OCI-LY3 (cell line): ENCODE results near the gene ARL13B.
A peak's percentile ranks its signal among the peaks of the same experiment; 100 is the strongest.

Source experiments
- H2AFZ ChIP-seq: fragments of 200-600, 300-600 bp; shearing (Covaris generic); 2 replicates; pipeline ENCODE4 v1.6.0; 2014; ENCODE audit warnings: antibody characterized with exemption, low read depth, low read length
- H3K27ac ChIP-seq: fragments of 200-600, 300-600 bp; sonication (generic); 2 replicates; pipeline ENCODE4 v1.5.1; 2014; ENCODE audit warnings: mild to moderate bottlenecking, low read length, moderate library complexity, mixed read lengths
- H3K27me3 ChIP-seq: fragments of 200-600, 300-600 bp; sonication (generic); 2 replicates; pipeline ENCODE4 v1.6.1; 2014; ENCODE audit warnings: low read depth, low read length, mixed read lengths
- H3K36me3 ChIP-seq: fragments of 200-600, 300-600 bp; sonication (generic); replicated peaks from 2 replicates; pipeline ENCODE3; 2014; ENCODE audit warnings: low read depth, low read length, mixed read lengths
- H3K4me1 ChIP-seq: fragments of 300-600, 200-600 bp; sonication (generic); 2 replicates; pipeline ENCODE4 v1.6.1; 2014; ENCODE audit warnings: low read length, mixed read lengths
- H3K4me2 ChIP-seq: fragments of 200-600, 300-600 bp; sonication (generic); 2 replicates; pipeline ENCODE4 v1.6.1; 2014; ENCODE audit warnings: low read length, mixed read lengths
- H3K4me3 ChIP-seq: fragments of 300-600, 200-600 bp; sonication (generic); 2 replicates; pipeline ENCODE4 v1.5.1; 2014; ENCODE audit warnings: antibody characterized with exemption, mild to moderate bottlenecking, low read length, moderate library complexity
- H3K79me2 ChIP-seq: fragments of 300-600, 200-600 bp; shearing (Covaris generic); 2 replicates; pipeline ENCODE4 v1.6.1; 2014; ENCODE audit warnings: mild to moderate bottlenecking, low read length, mixed read lengths
- H3K9ac ChIP-seq: fragments of 300-600, 200-600 bp; shearing (Covaris generic); 2 replicates; pipeline ENCODE4 v1.6.0; 2014; ENCODE audit warnings: mild to moderate bottlenecking, low read length, moderate library complexity
- H3K9me3 ChIP-seq: fragments of 200-600, 300-600 bp; shearing (Covaris generic); 2 replicates; pipeline ENCODE4 v1.6.1; 2014; ENCODE audit warnings: low read length, mixed read lengths; ENCODE audit not compliant: insufficient read depth
- H4K20me1 ChIP-seq: fragments of 200-600, 300-600 bp; sonication (generic); 2 replicates; pipeline ENCODE4 v1.6.1; 2016; ENCODE audit warnings: low read length, mixed read lengths; ENCODE audit not compliant: insufficient read depth
- CTCF ChIP-seq: fragments of 200-600, 300-600 bp; sonication (generic); IDR thresholded peaks from 2 replicates; pipeline ENCODE4 v1.5.1; 2014; ENCODE audit warnings: antibody characterized with exemption, low read length, low read depth
- EZH2phosphoT487 ChIP-seq: fragments of 200-600 bp; shearing (Covaris generic); IDR thresholded peaks from 2 replicates; pipeline ENCODE4 v1.6.1; 2018; ENCODE audit warnings: antibody characterized with exemption, mixed run types, low read depth

Gene ARL13B

GRCh38 chr3:94066506-94067500, 86.8 kb downstream of the ARL13B start:
- TF ChIP-seq CTCF (no peak), EZH2phosphoT487 (no peak)
- peaks cover 52% of the 10 kb centered on the region for H3K4me1 ChIP-seq
- H3K4me2 ChIP-seq = no peak overlapping the region
- peaks cover 8% of the 10 kb centered on the region for H3K36me3 ChIP-seq
- H3K9ac ChIP-seq = no peak overlapping the region
- no peak overlapping the region for H2AFZ ChIP-seq
- peaks cover 33% of the 10 kb centered on the region for H3K79me2 ChIP-seq
- H3K9me3 ChIP-seq = no peaks in the 10 kb centered on the region
- no peaks in the 10 kb centered on the region for H4K20me1 ChIP-seq
- H3K4me3 ChIP-seq = no peak overlapping the region
- no peaks in the 10 kb centered on the region for H3K27me3 ChIP-seq
- no peak overlapping the region for H3K27ac ChIP-seq

GRCh38 chr3:94069194-94069813, 89.3 kb downstream of the ARL13B start:
- H3K9ac ChIP-seq = no peak overlapping the region

GRCh38 chr3:94070341-94070911, 90.5 kb downstream of the ARL13B start:
- Histone ChIP-seq H3K9me3 (no peaks in the 10 kb centered on the region), H3K27ac (peak overlapping the region; percentile 93), H3K4me2 (peak overlapping the region; percentile 88), H3K4me1 (peaks cover 52% of the 10 kb centered on the region), H3K36me3 (peaks cover 12% of the 10 kb centered on the region), H3K79me2 (peaks cover 13% of the 10 kb centered on the region), H3K4me3 (peak overlapping the region; percentile 65), H4K20me1 (no peaks in the 10 kb centered on the region), H3K9ac (peak overlapping the region; percentile 49; the same call in 1 of the 2 replicates), H2AFZ (no peak overlapping the region), H3K27me3 (no peaks in the 10 kb centered on the region)
- TF ChIP-seq CTCF = no peak
- no peak for TF ChIP-seq EZH2phosphoT487

More at GRCh38 chr3:94069194-94069813, 89.3 kb downstream of the ARL13B start:
- H2AFZ ChIP-seq = no peak overlapping the region
- H3K4me1 ChIP-seq = peaks cover 52% of the 10 kb centered on the region
- H4K20me1 ChIP-seq = no peaks in the 10 kb centered on the region
- no peak for TF ChIP-seq EZH2phosphoT487
- TF ChIP-seq CTCF = peak; percentile 70
- H3K4me2 ChIP-seq = peak overlapping the region; percentile 88
- H3K27me3 ChIP-seq = no peaks in the 10 kb centered on the region
- H3K36me3 ChIP-seq = peaks cover 12% of the 10 kb centered on the region
- no peak overlapping the region for H3K4me3 ChIP-seq
- no peaks in the 10 kb centered on the region for H3K9me3 ChIP-seq
- peak overlapping the region; percentile 93 for H3K27ac ChIP-seq
- peaks cover 22% of the 10 kb centered on the region for H3K79me2 ChIP-seq
